A549 (cell line): ENCODE measurements around the gene USP4.

Experiments
- CHD2 ChIP-seq: fragments of 150-350 bp; IDR thresholded peaks from 2 replicates; pipeline ENCODE4 v1.6.1; 2014; ENCODE audit warnings: low read length; ENCODE audit not compliant: partially characterized antibody
- CTCF ChIP-seq: fragments of >200 bp; sonication (Bioruptor Twin); formaldehyde crosslinking; IDR thresholded peaks from 3 replicates; pipeline ENCODE4 v1.5.1; 2016
- EP300 ChIP-seq, 2 experiments: fragments of >200 bp; sonication (Bioruptor Twin); formaldehyde crosslinking; IDR thresholded peaks; 2 replicates in 1 of 2; 3 replicates in 1 of 2; pipeline ENCODE4 v1.6.1; 2016 to 2017
- HOXA7 ChIP-seq: fragments of 250-450 bp; sonication (Bioruptor Pico); IDR thresholded peaks from 2 replicates; pipeline ENCODE4 v1.5.0; 2020; ENCODE audit warnings: mild to moderate bottlenecking, moderate library complexity
- MAX ChIP-seq: IDR thresholded peaks from 2 replicates; pipeline ENCODE4 v1.6.1; 2012
- PBX3 ChIP-seq: IDR thresholded peaks from 2 replicates; pipeline ENCODE4 v1.6.1; 2012
- POLR2A ChIP-seq: IDR thresholded peaks from 2 replicates; pipeline ENCODE4 v1.6.1; 2012; ENCODE audit warnings: mild to moderate bottlenecking, low read length
- REST ChIP-seq: fragments of 200-600 bp; sonication (generic); IDR thresholded peaks from 2 replicates; pipeline ENCODE4 v1.6.1; 2016; ENCODE audit warnings: antibody characterized with exemption, mild to moderate bottlenecking, moderate library complexity
- RNF2 ChIP-seq: fragments of 200-600 bp; sonication (generic); IDR thresholded peaks from 2 replicates; pipeline ENCODE4 v1.6.1; 2016; ENCODE audit warnings: low read depth, mild to moderate bottlenecking, antibody characterized with exemption, moderate library complexity, borderline replicate concordance
- ZC3H11A ChIP-seq: fragments of 450-650 bp; IDR thresholded peaks from 2 replicates; pipeline ENCODE4 v1.6.1; 2014; ENCODE audit warnings: antibody characterized with exemption, mild to moderate bottlenecking
- ZNF302 ChIP-seq: fragments of 250-450 bp; sonication (Bioruptor Pico); IDR thresholded peaks from 2 replicates; pipeline ENCODE4 v1.9.0; 2021; ENCODE audit warnings: inconsistent platforms, mild to moderate bottlenecking, moderate library complexity

- TF ChIP-seq EP300 (IDR thresholded peaks at IDR 0.05), result no peak
- TF ChIP-seq CTCF, result no peak
- TF ChIP-seq CHD2, result no peak
- no peak for TF ChIP-seq ZC3H11A
- no peak for TF ChIP-seq POLR2A
- no peak for TF ChIP-seq PBX3
- no peak for TF ChIP-seq HOXA7 (CRISPR knock-in tag)
- no peak for TF ChIP-seq ZNF302 (CRISPR knock-in tag)
- TF ChIP-seq REST, result no peak
- TF ChIP-seq MAX, result no peak
- no peak for TF ChIP-seq RNF2
Observed at GRCh38 chr3:49270156-49270500, 69.7 kb downstream of the USP4 start.
